Measurements from ENCODE around the gene PTPRJ.

PTPRJ gene

GRCh38 chr11:47973173-47973572 lies 7.2 kb upstream of the PTPRJ start:
- H3K9me3 ChIP-seq (ENCODE audit: control insufficient read depth, insufficient read depth, low read depth, low read length), result no peaks in the 10 kb centered on the region
- no peak overlapping the region for H3K27ac ChIP-seq (ENCODE audit: low read depth, low read length)
- H3K36me3 ChIP-seq (ENCODE audit: control insufficient read depth, insufficient read depth, low read length), result no peaks in the 10 kb centered on the region
- H3K27me3 ChIP-seq (ENCODE audit: control insufficient read depth, insufficient read depth, low read length), result no peaks in the 10 kb centered on the region
- H3K4me1 ChIP-seq (ENCODE audit: control insufficient read depth, insufficient read depth, low read length), result peaks cover 18% of the 10 kb centered on the region
- no peak overlapping the region for H3K9ac ChIP-seq (ENCODE audit: low read length)
- H3K4me3 ChIP-seq (ENCODE audit: low read depth, low read length), result no peak overlapping the region

GRCh38 chr11:47976931-47977330 lies 3.4 kb upstream of the PTPRJ start:
- H3K9ac ChIP-seq (ENCODE audit: low read length), result no peak overlapping the region
- H3K9me3 ChIP-seq (ENCODE audit: control insufficient read depth, insufficient read depth, low read depth, low read length), result no peaks in the 10 kb centered on the region

DNA sequence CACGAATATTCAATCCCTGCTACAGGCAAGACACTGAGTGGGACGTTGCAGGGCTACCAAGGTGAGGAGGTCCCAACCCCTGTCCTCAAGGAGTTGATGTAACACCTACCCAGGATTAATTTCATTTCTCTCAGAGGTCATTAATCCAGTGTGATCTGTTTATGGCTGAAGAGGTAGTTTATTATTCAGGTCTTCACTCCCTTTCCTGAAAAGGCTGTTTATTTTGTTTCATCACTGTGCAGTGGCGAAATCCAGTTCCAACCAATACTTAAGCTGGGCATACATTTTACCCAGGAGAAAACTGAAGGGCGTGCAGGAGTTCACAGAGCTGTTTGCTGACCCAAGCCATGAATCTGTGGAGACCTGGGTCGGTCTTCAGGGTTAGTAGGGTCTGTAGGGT lies 2.7 kb upstream of the PTPRJ start:
- no peak overlapping the region for H3K27ac ChIP-seq (ENCODE audit: low read depth, low read length)
- no peak overlapping the region for H3K4me3 ChIP-seq (ENCODE audit: low read depth, low read length)
- H3K36me3 ChIP-seq (ENCODE audit: control insufficient read depth, insufficient read depth, low read length), result no peaks in the 10 kb centered on the region
- H3K9ac ChIP-seq (ENCODE audit: low read length), result no peak overlapping the region
- H3K27me3 ChIP-seq (ENCODE audit: control insufficient read depth, insufficient read depth, low read length), result peaks cover 2% of the 10 kb centered on the region; the same call in 1 of the 2 replicates
- no peaks in the 10 kb centered on the region for H3K9me3 ChIP-seq (ENCODE audit: control insufficient read depth, insufficient read depth, low read depth, low read length)
- peaks cover 35% of the 10 kb centered on the region for H3K4me1 ChIP-seq (ENCODE audit: control insufficient read depth, insufficient read depth, low read length)

More at GRCh38 chr11:47976931-47977330, 3.4 kb upstream of the PTPRJ start:
- Histone ChIP-seq H3K36me3 (ENCODE audit: control insufficient read depth, insufficient read depth, low read length) (no peaks in the 10 kb centered on the region), H3K4me3 (ENCODE audit: low read depth, low read length) (no peak overlapping the region), H3K4me1 (ENCODE audit: control insufficient read depth, insufficient read depth, low read length) (peaks cover 31% of the 10 kb centered on the region), H3K27me3 (ENCODE audit: control insufficient read depth, insufficient read depth, low read length) (peaks cover 2% of the 10 kb centered on the region; the same call in 1 of the 2 replicates), H3K27ac (ENCODE audit: low read depth, low read length) (no peak overlapping the region)

DNA sequence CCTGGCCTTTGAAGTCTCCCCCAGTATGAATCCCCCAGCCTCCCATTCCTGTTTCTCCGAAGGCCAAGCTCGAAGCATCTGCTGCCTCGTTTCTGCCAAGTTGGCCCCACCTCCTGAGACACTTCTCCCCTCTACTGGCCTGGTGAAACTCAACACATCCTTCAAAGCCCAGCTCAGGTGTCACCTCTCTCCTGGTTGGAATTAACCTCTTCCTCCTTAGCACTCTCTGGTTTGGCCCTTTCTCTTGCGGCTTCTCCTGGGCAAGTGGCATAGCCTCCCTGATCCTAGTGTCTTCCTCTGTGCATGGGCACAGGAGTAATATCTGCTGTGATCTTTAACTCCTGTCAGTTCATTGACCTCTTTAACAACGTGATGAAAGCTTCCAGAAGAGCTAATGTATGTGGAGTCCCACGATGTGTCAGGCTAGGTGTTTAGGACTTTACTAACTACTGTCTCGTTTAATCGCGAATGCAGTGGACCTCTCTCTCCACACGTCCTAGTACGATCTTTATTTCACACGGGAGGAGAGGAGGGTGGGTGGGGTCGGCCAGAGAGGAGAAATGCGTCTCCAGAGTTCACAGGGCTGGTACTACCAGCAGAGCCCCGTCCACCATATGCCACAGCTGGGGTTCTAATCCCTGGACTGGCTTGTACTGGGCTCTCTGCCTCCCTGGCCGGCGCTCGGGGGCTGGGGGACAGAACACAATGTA lies 826 bp upstream of the PTPRJ start:
- Histone ChIP-seq H3K36me3 (ENCODE audit: control insufficient read depth, insufficient read depth, low read length) (no peaks in the 10 kb centered on the region), H3K4me3 (ENCODE audit: low read depth, low read length) (peak overlapping the region; percentile 83), H3K27me3 (ENCODE audit: control insufficient read depth, insufficient read depth, low read length) (peaks cover 2% of the 10 kb centered on the region; the same call in 1 of the 2 replicates), H3K9me3 (ENCODE audit: control insufficient read depth, insufficient read depth, low read depth, low read length) (no peaks in the 10 kb centered on the region), H3K27ac (ENCODE audit: low read depth, low read length) (peak overlapping the region; percentile 69; the same call in 1 of the 2 replicates), H3K9ac (ENCODE audit: low read length) (peak overlapping the region; percentile 79), H3K4me1 (ENCODE audit: control insufficient read depth, insufficient read depth, low read length) (peaks cover 25% of the 10 kb centered on the region)

DNA sequence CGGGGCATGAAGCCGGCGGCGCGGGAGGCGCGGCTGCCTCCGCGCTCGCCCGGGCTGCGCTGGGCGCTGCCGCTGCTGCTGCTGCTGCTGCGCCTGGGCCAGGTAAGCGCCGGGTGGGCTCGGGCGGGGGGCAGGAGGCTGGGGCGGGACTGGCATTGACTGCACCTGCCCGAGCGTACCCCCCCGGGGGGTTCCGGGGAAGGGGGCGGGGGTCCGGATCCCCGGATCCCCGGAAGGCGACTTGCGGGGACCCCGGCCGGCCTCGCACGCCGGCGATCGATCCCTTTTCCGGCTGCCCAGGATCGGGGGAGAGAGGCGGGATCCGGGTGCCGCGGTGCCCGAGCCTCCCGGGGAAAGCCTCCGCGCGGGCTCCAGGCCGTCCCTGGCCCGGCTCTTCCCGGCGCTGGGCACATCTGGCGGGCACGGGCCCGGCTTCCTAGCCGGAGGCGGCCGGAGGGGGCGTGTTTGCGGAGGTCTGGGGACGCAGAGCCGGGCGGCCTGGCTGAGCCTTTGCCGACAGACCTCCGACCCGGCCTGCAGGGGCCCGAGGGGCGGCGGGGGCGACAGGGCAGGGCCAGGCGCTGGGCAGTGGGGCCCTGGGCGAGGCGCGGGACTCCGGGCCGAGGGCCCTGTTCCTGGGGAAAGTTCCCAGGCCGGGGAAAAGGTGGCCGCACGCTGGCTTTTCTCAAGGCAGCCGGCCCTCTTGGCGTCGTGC lies 705 bp downstream of the PTPRJ start:
- Histone ChIP-seq H3K9ac (ENCODE audit: low read length) (peak overlapping the region; percentile 57), H3K27me3 (ENCODE audit: control insufficient read depth, insufficient read depth, low read length) (peaks cover 2% of the 10 kb centered on the region; the same call in 1 of the 2 replicates), H3K27ac (ENCODE audit: low read depth, low read length) (no peak overlapping the region), H3K4me1 (ENCODE audit: control insufficient read depth, insufficient read depth, low read length) (peaks cover 23% of the 10 kb centered on the region), H3K4me3 (ENCODE audit: low read depth, low read length) (peak overlapping the region; percentile 68), H3K9me3 (ENCODE audit: control insufficient read depth, insufficient read depth, low read depth, low read length) (no peaks in the 10 kb centered on the region), H3K36me3 (ENCODE audit: control insufficient read depth, insufficient read depth, low read length) (no peaks in the 10 kb centered on the region)

DNA sequence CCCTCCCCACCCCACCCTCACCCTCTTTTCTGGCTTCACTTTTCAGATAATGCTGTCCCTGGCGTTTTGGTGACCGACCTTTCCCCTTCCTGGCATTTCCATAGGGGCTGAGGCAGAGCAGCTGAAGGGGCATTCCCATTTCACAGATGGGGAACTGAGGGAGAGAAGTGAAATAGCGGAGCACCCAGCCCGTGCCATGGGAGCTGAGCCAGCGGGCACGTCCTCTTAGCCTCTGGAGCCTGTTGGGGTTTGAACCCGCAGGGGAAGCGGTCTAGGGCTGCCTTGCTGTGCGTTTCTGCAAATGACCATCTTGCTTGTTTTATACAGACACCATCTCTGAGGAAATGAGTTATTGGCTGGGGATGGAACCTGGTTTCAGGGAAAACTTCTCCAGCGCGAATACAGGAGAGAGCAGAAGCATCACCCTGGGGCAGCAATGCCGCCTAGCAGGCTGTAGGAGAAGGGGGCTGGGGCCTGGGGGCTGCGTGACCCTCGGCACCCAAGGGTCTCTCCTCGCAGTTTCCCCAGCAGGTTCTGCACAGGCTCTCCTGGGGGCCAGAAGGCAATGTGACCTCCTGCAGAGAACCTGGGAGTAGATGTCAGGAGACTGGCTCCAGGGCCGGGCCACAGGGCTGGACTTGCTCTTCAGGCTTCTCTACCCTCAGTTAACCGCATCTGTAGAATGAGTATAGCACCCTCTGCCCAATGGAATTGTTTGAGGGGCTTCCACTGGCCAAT lies 1.5 kb downstream of the PTPRJ start:
- Histone ChIP-seq H3K9ac (ENCODE audit: low read length) (peak overlapping the region; percentile 2), H3K4me1 (ENCODE audit: control insufficient read depth, insufficient read depth, low read length) (peaks cover 26% of the 10 kb centered on the region), H3K9me3 (ENCODE audit: control insufficient read depth, insufficient read depth, low read depth, low read length) (no peaks in the 10 kb centered on the region), H3K36me3 (ENCODE audit: control insufficient read depth, insufficient read depth, low read length) (no peaks in the 10 kb centered on the region), H3K4me3 (ENCODE audit: low read depth, low read length) (peak overlapping the region; percentile 68), H3K27me3 (ENCODE audit: control insufficient read depth, insufficient read depth, low read length) (peaks cover 2% of the 10 kb centered on the region; the same call in 1 of the 2 replicates), H3K27ac (ENCODE audit: low read depth, low read length) (no peak overlapping the region)

DNA sequence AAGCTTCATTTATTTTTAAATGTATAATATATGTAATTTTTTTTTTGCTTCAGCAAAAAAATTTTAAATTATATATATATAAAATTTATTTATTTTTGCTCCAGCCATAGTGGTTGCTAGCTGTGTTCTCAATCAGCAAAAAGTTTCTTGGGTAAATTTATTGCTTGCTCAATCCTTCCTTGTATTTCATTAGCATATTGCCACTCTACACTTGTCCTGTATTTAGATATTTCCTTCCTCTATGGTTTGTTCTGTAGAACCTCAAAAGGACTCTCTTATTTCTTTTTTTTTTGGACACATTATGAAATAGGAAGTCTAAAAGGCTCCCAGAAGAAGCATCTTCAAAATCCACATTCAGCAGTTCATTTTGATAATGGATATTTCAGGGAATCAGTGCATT lies 2.3 kb downstream of the PTPRJ start:
- peaks cover 29% of the 10 kb centered on the region for H3K4me1 ChIP-seq (ENCODE audit: control insufficient read depth, insufficient read depth, low read length)
- no peak overlapping the region for H3K9ac ChIP-seq (ENCODE audit: low read length)
- H3K27ac ChIP-seq (ENCODE audit: low read depth, low read length), result no peak overlapping the region
- no peaks in the 10 kb centered on the region for H3K36me3 ChIP-seq (ENCODE audit: control insufficient read depth, insufficient read depth, low read length)
- no peak overlapping the region for H3K4me3 ChIP-seq (ENCODE audit: low read depth, low read length)
- H3K27me3 ChIP-seq (ENCODE audit: control insufficient read depth, insufficient read depth, low read length), result peaks cover 2% of the 10 kb centered on the region; the same call in 1 of the 2 replicates
- no peaks in the 10 kb centered on the region for H3K9me3 ChIP-seq (ENCODE audit: control insufficient read depth, insufficient read depth, low read depth, low read length)

DNA sequence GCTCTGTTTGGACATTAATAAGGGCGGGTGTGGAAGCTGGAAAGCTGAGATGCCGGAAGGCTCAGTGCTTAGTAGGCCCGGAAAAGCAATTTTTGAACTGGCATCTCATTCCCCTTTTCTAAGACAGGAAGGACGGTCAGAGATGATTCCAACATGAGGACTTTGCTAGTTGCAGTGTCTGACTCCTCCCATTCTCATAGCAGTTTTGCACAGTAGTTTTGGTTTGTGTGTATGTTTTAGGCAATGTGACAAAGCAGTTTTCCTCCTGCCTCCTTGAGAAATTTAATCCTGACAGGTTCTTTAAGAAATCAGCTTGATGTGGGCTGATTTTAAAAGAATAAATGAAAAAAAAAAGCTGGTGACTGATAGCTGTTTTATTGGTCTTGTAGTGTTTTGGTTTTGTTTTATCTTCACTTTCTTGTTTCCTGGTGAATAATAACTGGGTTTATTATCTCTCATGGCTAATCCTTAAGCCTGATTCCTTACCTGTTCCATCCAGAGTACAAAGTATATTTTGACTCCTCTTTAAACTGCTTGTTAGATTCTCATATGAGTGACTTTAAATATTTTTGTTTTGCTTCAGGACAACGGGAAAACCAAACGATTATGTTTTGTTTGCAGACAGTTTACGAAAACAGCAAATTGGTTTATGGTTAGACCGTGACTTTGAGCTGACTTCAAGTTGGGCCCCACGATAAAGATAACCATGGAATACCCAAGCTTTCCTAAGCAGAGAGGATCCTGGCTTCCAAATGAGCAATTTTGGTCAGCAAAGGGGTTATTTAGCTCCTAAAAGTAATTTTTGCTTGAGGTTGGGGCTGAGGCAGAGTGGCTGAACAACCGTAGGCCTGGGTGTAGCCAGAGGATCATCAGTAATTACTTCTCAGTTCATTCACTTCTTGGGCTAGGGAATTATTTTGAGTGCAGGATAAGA lies 3.4 kb downstream of the PTPRJ start:
- H3K36me3 ChIP-seq (ENCODE audit: control insufficient read depth, insufficient read depth, low read length), result no peaks in the 10 kb centered on the region
- H3K27ac ChIP-seq (ENCODE audit: low read depth, low read length), result no peak overlapping the region
- H3K27me3 ChIP-seq (ENCODE audit: control insufficient read depth, insufficient read depth, low read length), result peaks cover 2% of the 10 kb centered on the region; the same call in 1 of the 2 replicates
- peaks cover 32% of the 10 kb centered on the region for H3K4me1 ChIP-seq (ENCODE audit: control insufficient read depth, insufficient read depth, low read length)
- no peaks in the 10 kb centered on the region for H3K9me3 ChIP-seq (ENCODE audit: control insufficient read depth, insufficient read depth, low read depth, low read length)
- H3K9ac ChIP-seq (ENCODE audit: low read length), result no peak overlapping the region
- H3K4me3 ChIP-seq (ENCODE audit: low read depth, low read length), result no peak overlapping the region

DNA sequence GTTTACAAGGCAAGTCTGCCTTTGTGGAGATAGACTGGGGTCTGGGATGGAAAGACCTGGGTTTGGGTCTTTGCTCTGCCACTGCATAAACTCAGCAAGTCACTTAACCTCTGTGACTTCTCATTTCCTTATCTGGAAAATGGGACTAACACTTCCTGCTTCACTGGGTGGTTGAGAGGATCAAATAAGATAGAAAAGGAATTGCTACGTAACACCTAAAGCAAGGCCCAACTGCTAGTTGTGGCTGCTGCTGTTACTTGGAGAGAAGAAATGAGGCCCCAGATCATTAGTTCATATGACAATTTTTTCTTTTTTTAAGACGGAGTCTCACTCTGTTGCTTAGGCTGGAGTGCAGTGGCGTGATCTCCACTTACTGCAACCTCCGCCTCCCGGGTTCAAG lies 5.9 kb downstream of the PTPRJ start:
- Histone ChIP-seq H3K9ac (ENCODE audit: low read length) (no peak overlapping the region), H3K4me3 (ENCODE audit: low read depth, low read length) (no peak overlapping the region), H3K27me3 (ENCODE audit: control insufficient read depth, insufficient read depth, low read length) (peaks cover 2% of the 10 kb centered on the region; the same call in 1 of the 2 replicates), H3K9me3 (ENCODE audit: control insufficient read depth, insufficient read depth, low read depth, low read length) (no peaks in the 10 kb centered on the region), H3K36me3 (ENCODE audit: control insufficient read depth, insufficient read depth, low read length) (no peaks in the 10 kb centered on the region), H3K27ac (ENCODE audit: low read depth, low read length) (no peak overlapping the region), H3K4me1 (ENCODE audit: control insufficient read depth, insufficient read depth, low read length) (peaks cover 30% of the 10 kb centered on the region)

DNA sequence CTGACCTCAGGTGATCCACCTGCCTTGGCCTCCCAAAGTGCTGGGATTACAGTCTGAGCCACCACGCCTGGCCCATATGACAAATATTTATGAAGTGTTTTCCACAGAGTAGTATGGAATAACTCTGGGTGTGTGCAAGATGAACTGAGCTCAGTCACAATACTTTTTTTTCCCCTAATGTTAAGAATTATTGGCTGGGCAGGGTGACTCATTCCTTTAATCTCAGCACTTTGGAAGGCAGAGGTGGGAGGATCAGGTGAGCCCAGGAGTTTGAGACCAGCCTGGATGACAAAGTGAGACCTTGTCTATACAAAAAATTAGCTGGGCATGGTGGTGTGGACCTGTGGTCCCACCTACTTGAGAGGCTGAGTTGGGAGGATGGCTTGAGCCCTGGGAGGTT lies 6.4 kb downstream of the PTPRJ start:
- no peak overlapping the region for H3K4me3 ChIP-seq (ENCODE audit: low read depth, low read length)
- no peaks in the 10 kb centered on the region for H3K36me3 ChIP-seq (ENCODE audit: control insufficient read depth, insufficient read depth, low read length)
- no peak overlapping the region for H3K9ac ChIP-seq (ENCODE audit: low read length)
- peaks cover 34% of the 10 kb centered on the region for H3K4me1 ChIP-seq (ENCODE audit: control insufficient read depth, insufficient read depth, low read length)
- H3K9me3 ChIP-seq (ENCODE audit: control insufficient read depth, insufficient read depth, low read depth, low read length), result no peaks in the 10 kb centered on the region
- no peak overlapping the region for H3K27ac ChIP-seq (ENCODE audit: low read depth, low read length)
- H3K27me3 ChIP-seq (ENCODE audit: control insufficient read depth, insufficient read depth, low read length), result peaks cover under 1% of the 10 kb centered on the region; the same call in 1 of the 2 replicates

All from HUES6 (cell line).